Measurements from ENCODE around the gene HMOX2.

The HMOX2 gene

DNA sequence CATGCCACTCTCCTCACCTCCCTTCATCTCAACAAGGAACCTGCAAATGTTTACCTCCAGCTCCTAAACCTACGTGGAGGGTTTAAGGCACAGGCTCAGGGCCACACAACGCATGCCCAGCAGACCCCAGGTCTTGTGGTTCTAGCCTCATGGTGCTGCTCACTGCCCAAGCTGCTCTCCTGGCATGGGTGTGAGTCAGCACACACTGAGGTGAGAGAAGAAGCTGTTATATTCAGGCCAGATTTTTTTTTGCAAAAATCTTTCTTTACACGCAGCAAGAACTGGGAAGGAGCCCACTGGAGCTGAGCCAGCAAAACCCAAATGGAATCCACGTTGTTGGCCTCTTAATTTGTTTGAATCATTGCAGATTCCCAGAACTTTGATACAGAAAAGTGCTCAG, 74.4 kb downstream of the HMOX2 start:
- Histone ChIP-seq H3K27ac (ENCODE audit: low read depth, low read length) (no peak overlapping the region), H3K27me3 (ENCODE audit: control insufficient read depth in 1 of 2, insufficient read depth in 2 of 2, low read length in 2 of 2) (no peaks in the 10 kb centered on the region), H3K9me3 (ENCODE audit: low read length) (no peaks in the 10 kb centered on the region), H3K9ac (ENCODE audit: low read length) (no peak overlapping the region), H3K36me3 (ENCODE audit: insufficient read depth, low read length) (no peaks in the 10 kb centered on the region), H3K4me3 (ENCODE audit: low read depth in 1 of 2, low read length in 2 of 2) (no peak overlapping the region), H3K4me1 (ENCODE audit: insufficient read depth, low read length) (no peaks in the 10 kb centered on the region)

DNA sequence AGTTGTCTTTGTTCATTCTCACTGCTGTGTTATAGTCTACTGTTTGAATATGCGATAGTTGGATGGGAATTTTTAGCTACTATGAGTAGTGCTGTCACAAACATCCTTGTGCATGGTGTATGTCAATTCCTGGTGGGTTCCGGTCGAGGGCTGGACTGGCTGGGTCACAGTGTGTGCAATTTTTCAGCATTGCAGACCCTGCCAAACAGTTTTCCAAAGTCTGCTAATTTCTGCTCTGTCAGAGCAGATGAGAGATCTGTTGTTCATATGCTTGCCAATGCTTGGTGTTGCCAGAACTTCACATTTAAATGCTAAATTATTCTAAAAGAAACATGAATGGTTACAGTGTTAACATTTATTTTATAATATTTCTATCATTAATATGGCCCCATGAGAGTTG, 76.3 kb downstream of the HMOX2 start:
- Histone ChIP-seq H3K9ac (ENCODE audit: low read length) (no peak overlapping the region), H3K9me3 (ENCODE audit: low read length) (no peaks in the 10 kb centered on the region), H3K27me3 (ENCODE audit: control insufficient read depth in 1 of 2, insufficient read depth in 2 of 2, low read length in 2 of 2) (no peaks in the 10 kb centered on the region), H3K36me3 (ENCODE audit: insufficient read depth, low read length) (no peaks in the 10 kb centered on the region), H3K27ac (ENCODE audit: low read depth, low read length) (no peak overlapping the region), H3K4me1 (ENCODE audit: insufficient read depth, low read length) (no peaks in the 10 kb centered on the region), H3K4me3 (ENCODE audit: low read depth in 1 of 2, low read length in 2 of 2) (no peak overlapping the region)

DNA sequence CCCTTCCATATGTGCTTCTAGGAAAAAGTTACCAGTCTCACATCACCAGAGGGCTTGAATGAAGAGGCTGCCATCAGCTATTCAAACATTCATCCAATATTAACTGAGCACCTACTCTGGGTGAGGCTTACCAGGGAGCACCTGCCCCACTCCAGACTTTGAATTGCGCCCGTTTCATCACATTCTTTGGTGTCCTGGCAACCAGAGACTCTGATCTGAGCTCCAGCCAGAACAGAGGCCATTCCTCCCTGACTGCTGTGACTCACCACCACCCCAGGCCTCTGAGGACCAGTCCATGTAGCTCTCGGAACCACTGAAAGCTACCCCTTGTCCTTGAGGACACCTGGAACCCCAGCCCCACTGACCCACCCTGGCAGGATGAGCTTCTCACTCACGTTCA, 79.9 kb downstream of the HMOX2 start, which contains the start of gene C16orf96:
C16orf96 (plus strand) TSS at position 229 of the 400 bp plus-strand sequence; CDS start at position 379, 150 bp downstream.
- H3K4me1 ChIP-seq (ENCODE audit: insufficient read depth, low read length) = no peaks in the 10 kb centered on the region
- H3K9ac ChIP-seq (ENCODE audit: low read length) = no peak within 1 kb of the TSS
- H3K36me3 ChIP-seq (ENCODE audit: insufficient read depth, low read length) = no peaks in the 10 kb centered on the region
- H3K27me3 ChIP-seq (ENCODE audit: control insufficient read depth in 1 of 2, insufficient read depth in 2 of 2, low read length in 2 of 2) = no peaks in the 10 kb centered on the region
- H3K9me3 ChIP-seq (ENCODE audit: low read length) = no peaks in the 10 kb centered on the region
- no peak within 1 kb of the TSS for H3K4me3 ChIP-seq (ENCODE audit: low read depth in 1 of 2, low read length in 2 of 2)
- no peak within 1 kb of the TSS for H3K27ac ChIP-seq (ENCODE audit: low read depth, low read length)

DNA sequence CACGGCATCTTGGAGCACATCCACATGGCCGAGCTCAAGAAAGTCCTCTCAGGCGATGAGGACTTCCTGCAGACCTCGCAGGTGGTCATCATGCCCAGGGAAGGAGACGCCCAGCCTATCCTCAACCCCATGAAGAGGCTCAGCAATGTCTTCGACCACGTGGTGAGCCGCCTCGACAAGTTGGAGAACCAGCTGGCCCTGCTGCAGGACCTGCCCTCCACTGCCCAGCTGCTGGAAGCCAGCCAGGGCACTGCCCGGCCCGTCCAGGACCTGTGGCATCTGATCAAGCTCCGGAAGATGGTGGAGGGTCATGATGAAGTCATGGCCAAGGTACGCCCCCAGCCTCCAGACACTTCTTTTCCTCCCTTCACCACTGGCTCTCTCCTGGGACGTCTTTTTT, 80.4 kb downstream of the HMOX2 start:
- Histone ChIP-seq H3K4me3 (ENCODE audit: low read depth in 1 of 2, low read length in 2 of 2) (no peak overlapping the region), H3K27ac (ENCODE audit: low read depth, low read length) (no peak overlapping the region), H3K4me1 (ENCODE audit: insufficient read depth, low read length) (no peaks in the 10 kb centered on the region), H3K9ac (ENCODE audit: low read length) (no peak overlapping the region), H3K36me3 (ENCODE audit: insufficient read depth, low read length) (no peaks in the 10 kb centered on the region), H3K27me3 (ENCODE audit: control insufficient read depth in 1 of 2, insufficient read depth in 2 of 2, low read length in 2 of 2) (no peaks in the 10 kb centered on the region), H3K9me3 (ENCODE audit: low read length) (no peaks in the 10 kb centered on the region)

DNA sequence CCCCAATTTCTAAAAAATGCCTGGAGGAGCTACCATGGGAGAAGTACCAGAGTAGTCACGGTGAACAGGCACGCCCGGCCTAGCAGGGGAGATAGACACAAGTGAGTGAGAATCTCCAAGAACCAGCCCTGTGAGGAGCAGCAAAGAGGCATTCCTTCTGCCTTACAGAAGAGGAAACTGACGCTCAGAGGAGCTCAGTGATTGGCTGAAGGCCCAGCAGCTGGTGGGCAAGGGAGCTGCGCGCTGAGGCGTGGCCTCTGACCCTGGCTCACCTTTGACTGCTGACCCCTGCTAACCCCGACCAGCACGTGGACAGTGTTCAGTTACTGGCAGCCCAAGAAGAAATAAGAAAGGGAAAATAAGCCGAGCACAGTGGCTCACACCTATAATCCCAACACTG, 81.8 kb downstream of the HMOX2 start:
- Histone ChIP-seq H3K27me3 (ENCODE audit: control insufficient read depth in 1 of 2, insufficient read depth in 2 of 2, low read length in 2 of 2) (no peaks in the 10 kb centered on the region), H3K27ac (ENCODE audit: low read depth, low read length) (no peak overlapping the region), H3K4me3 (ENCODE audit: low read depth in 1 of 2, low read length in 2 of 2) (no peak overlapping the region), H3K36me3 (ENCODE audit: insufficient read depth, low read length) (no peaks in the 10 kb centered on the region), H3K4me1 (ENCODE audit: insufficient read depth, low read length) (no peaks in the 10 kb centered on the region), H3K9ac (ENCODE audit: low read length) (no peak overlapping the region), H3K9me3 (ENCODE audit: low read length) (no peaks in the 10 kb centered on the region)
